Fibroblast of mammary gland (primary cell): ENCODE data around the gene HTRA3.

Experiments
- DNase-seq: peaks from one replicate; pipeline ENCODE4 v3.0.0-alpha.2; 2010; ENCODE audit warnings: low read depth
- H3K4me3 ChIP-seq: 2 replicates; pipeline ENCODE4 v1.5.1; 2011; ENCODE audit warnings: low read depth, mild to moderate bottlenecking, low read length, moderate library complexity; ENCODE audit not compliant: control insufficient read depth
- TF ChIP-seq, protein P1 (sequence below): conservative IDR thresholded peaks from 2 replicates; pipeline ENCODE4 v1.5.1; 2011; ENCODE audit warnings: low read depth, low read length, inconsistent platforms; ENCODE audit not compliant: control insufficient read depth, insufficient read depth

HTRA3 gene

GRCh38 chr4:8315435-8316250 is 46.1 kb downstream of the HTRA3 start:
- H3K4me3 ChIP-seq: no peak overlapping the region
- TF ChIP-seq, protein P1, sequence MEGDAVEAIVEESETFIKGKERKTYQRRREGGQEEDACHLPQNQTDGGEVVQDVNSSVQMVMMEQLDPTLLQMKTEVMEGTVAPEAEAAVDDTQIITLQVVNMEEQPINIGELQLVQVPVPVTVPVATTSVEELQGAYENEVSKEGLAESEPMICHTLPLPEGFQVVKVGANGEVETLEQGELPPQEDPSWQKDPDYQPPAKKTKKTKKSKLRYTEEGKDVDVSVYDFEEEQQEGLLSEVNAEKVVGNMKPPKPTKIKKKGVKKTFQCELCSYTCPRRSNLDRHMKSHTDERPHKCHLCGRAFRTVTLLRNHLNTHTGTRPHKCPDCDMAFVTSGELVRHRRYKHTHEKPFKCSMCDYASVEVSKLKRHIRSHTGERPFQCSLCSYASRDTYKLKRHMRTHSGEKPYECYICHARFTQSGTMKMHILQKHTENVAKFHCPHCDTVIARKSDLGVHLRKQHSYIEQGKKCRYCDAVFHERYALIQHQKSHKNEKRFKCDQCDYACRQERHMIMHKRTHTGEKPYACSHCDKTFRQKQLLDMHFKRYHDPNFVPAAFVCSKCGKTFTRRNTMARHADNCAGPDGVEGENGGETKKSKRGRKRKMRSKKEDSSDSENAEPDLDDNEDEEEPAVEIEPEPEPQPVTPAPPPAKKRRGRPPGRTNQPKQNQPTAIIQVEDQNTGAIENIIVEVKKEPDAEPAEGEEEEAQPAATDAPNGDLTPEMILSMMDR: no peak
- peak; percentile 75 for DNase-seq

- DNase-seq: no peak
- no peak overlapping the region for H3K4me3 ChIP-seq
- TF ChIP-seq, protein P1: no peak
These were observed 46.8 kb downstream of the HTRA3 start for GRCh38 chr4:8316251-8316771.

DNA sequence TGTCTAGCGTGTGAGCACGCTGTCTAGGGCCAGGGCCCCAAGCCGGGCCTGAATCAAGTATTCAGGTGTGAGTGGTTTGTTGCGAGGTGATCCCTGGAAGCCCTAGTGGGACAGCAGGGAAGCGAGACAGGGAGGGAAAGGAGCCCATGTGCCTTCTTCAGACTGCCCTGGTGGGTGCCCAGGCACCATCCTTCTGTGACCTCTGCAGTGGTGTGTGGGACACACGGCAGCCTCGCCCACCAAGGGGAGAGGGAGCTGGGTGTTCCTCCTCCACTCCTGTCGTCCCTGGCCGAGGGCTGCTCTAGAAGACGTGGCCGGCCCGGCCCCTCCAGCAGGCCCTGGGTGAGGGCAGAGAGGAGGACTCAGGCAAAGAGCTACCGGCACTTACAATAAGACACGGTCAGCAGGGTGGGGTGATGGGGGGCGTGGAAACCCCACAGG is 47.4 kb downstream of the HTRA3 start:
- no peak overlapping the region for H3K4me3 ChIP-seq
- TF ChIP-seq, protein P1: no peak
- DNase-seq: no peak

DNA sequence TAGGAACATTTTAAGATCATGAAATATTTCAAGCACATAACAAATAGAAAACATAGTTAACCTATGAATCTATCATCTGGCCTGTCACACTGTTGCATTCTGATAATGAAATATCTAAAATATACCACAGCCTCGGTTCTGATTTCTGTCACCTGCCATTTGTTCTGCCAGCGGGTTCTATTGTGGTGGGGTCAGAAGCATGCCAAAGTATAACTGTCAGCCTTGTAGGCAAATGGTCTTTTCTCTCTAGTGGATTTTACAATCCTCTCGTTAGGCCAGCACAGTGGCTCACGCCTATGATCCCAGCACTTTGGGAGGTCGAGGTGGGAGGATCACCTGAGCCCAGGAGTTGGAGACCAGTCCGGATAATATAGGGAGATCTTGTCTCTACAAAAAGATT is 47.9 kb downstream of the HTRA3 start:
- DNase-seq: no peak
- no peak overlapping the region for H3K4me3 ChIP-seq
- TF ChIP-seq, protein P1: no peak

DNA sequence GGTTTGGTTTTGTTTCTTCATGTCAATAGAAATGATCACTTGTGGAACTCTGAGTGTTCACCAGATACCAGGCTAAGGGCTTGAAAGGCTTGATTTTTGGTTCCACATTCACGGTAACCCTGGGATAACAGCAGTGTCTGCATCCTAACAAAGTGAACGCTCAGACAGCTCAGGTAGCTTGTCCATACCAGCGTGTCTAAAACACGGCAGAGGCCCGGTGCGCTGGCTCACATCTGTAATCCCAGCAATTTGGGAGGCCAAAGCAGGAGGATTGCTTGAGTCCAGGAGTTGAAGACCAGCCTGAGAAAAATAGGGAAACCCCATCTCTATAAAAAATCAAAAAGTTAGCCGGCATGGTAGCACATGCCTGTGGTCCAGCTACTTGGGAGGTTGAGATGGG is 49.0 kb downstream of the HTRA3 start:
- H3K4me3 ChIP-seq: no peak overlapping the region
- DNase-seq: no peak
- TF ChIP-seq, protein P1: no peak

DNA sequence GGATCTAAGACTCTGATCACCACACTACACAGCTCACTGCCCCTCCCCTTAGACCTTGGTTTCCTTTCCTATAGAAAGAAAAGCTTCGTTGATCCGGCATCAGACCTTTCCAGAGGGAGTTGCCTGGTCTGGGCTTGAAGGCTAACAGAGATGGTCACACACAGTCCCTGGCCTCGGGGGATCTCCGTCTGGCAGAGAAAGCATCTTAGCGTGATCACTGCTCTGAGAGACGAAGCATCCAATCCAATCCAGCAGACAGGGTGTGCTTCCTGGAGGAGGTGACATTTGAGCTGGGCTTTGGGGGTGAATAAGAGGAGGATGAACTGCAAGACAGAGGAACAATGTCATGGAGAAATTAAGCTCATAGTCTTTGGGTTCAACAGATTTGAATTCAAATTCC is 49.5 kb downstream of the HTRA3 start:
- H3K4me3 ChIP-seq: no peak overlapping the region
- TF ChIP-seq, protein P1: no peak
- DNase-seq: no peak
